HEK293 (cell line): Measurements from ENCODE around the gene CDH24.
A peak's percentile ranks its signal among the peaks of the same experiment; 100 is the strongest.

Experiments used
- CTCF ChIA-PET: fragments of 350-600 bp; formaldehyde crosslinking; extraction: SDS; loops from one replicate; lab custom pipeline; 2021; ENCODE audit warnings: antibody characterized with exemption; lab: Yijun Ruan, JAX
- POLR2A ChIA-PET: fragments of 300-600 bp; formaldehyde crosslinking; extraction: SDS; loops from one replicate; lab custom pipeline; 2020; ENCODE audit warnings: antibody characterized with exemption, inconsistent platforms; lab: Yijun Ruan, JAX
- H3K27ac ChIP-seq: fragments of 200-500 bp; sonication (Bioruptor generic); 2 replicates; pipeline ENCODE4 v1.5.1; 2014; ENCODE audit warnings: low read depth, low read length, control low read depth, inconsistent platforms; ENCODE audit errors: extremely low read depth
- H3K36me3 ChIP-seq, 2 experiments: fragments of 200-500 bp in 1 of 2; sonication (Bioruptor generic) in 1 of 2; 1 replicate in 1 of 2; 2 replicates in 1 of 2; pipeline ENCODE4 v1.5.1; 2014 to 2017; ENCODE audit warnings: inconsistent platforms in 2 of 2, low read length in 2 of 2; ENCODE audit not compliant: control insufficient read depth in 2 of 2, insufficient read depth in 1 of 2
- H3K4me1 ChIP-seq: fragments of 200-500 bp; sonication (Bioruptor generic); 2 replicates; pipeline ENCODE4 v1.5.1; 2014; ENCODE audit warnings: mild to moderate bottlenecking, low read length, inconsistent platforms; ENCODE audit not compliant: control insufficient read depth, insufficient read depth
- H3K4me3 ChIP-seq: 2 replicates; pipeline ENCODE4 v1.5.1; 2011; ENCODE audit warnings: low read depth, mild to moderate bottlenecking, control low read depth, low read length, moderate library complexity
- H3K9me3 ChIP-seq: fragments of 200-500 bp; sonication (Bioruptor generic); 2 replicates; pipeline ENCODE4 v1.5.1; 2014; ENCODE audit warnings: low read depth, low read length, inconsistent platforms; ENCODE audit not compliant: control insufficient read depth, insufficient read depth
- EGR2 ChIP-seq: fragments of 450-650 bp; formaldehyde crosslinking; IDR thresholded peaks from 2 replicates; pipeline ENCODE4 v1.5.1; 2016; ENCODE audit warnings: low read depth, missing biosample characterization, missing genetic modification characterization
- GLI2 ChIP-seq: fragments of 450-650 bp; formaldehyde crosslinking; IDR thresholded peaks from 2 replicates; pipeline ENCODE4; 2017; ENCODE audit warnings: missing biosample characterization, missing genetic modification characterization, low read depth, borderline replicate concordance
- GLIS2 ChIP-seq: fragments of 450-650 bp; formaldehyde crosslinking; IDR thresholded peaks from 2 replicates; pipeline ENCODE4 v1.5.1; 2016; ENCODE audit warnings: missing biosample characterization, missing genetic modification characterization
- PATZ1 ChIP-seq: fragments of 450-650 bp; formaldehyde crosslinking; IDR thresholded peaks from 2 replicates; pipeline ENCODE4 v1.5.1; 2016; ENCODE audit warnings: missing biosample characterization, missing genetic modification characterization
- SALL2 ChIP-seq: fragments of 450-650 bp; formaldehyde crosslinking; IDR thresholded peaks from 2 replicates; pipeline ENCODE4 v1.5.0; 2017; ENCODE audit warnings: missing biosample characterization, mild to moderate bottlenecking, missing genetic modification characterization, borderline replicate concordance
- SP7 ChIP-seq: fragments of 450-650 bp; formaldehyde crosslinking; IDR thresholded peaks from 2 replicates; pipeline ENCODE4 v1.5.1; 2016; ENCODE audit warnings: missing biosample characterization, missing genetic modification characterization
- ZBTB11 ChIP-seq: fragments of 450-650 bp; formaldehyde crosslinking; conservative IDR thresholded peaks from 2 replicates; pipeline ENCODE4 v1.5.1; 2016; ENCODE audit warnings: low read depth, missing biosample characterization, missing genetic modification characterization
- ZBTB17 ChIP-seq: fragments of 450-650 bp; formaldehyde crosslinking; IDR thresholded peaks from 2 replicates; pipeline ENCODE4 v1.5.1; 2016; ENCODE audit warnings: missing biosample characterization, missing genetic modification characterization
- ZBTB20 ChIP-seq: fragments of 450-650 bp; formaldehyde crosslinking; IDR thresholded peaks from 2 replicates; pipeline ENCODE4 v1.5.1; 2016; ENCODE audit warnings: missing biosample characterization, missing genetic modification characterization
- ZBTB7A ChIP-seq: fragments of 450-650 bp; formaldehyde crosslinking; IDR thresholded peaks from 2 replicates; pipeline ENCODE4 v1.5.1; 2016; ENCODE audit warnings: low read depth, missing biosample characterization, missing genetic modification characterization
- ZFP69B ChIP-seq: fragments of 450-650 bp; formaldehyde crosslinking; IDR thresholded peaks from 2 replicates; pipeline ENCODE4 v1.5.1; 2016; ENCODE audit warnings: missing biosample characterization, missing genetic modification characterization
- ZNF202 ChIP-seq: fragments of 450-650 bp; formaldehyde crosslinking; IDR thresholded peaks from 2 replicates; pipeline ENCODE4 v1.5.1; 2016; ENCODE audit warnings: missing biosample characterization, missing genetic modification characterization, borderline replicate concordance
- ZNF223 ChIP-seq: fragments of 450-650 bp; formaldehyde crosslinking; IDR thresholded peaks from 2 replicates; pipeline ENCODE4 v1.5.1; 2016; ENCODE audit warnings: missing biosample characterization, missing genetic modification characterization
- ZNF266 ChIP-seq: fragments of 450-650 bp; formaldehyde crosslinking; IDR thresholded peaks from 2 replicates; pipeline ENCODE4 v1.5.1; 2016; ENCODE audit warnings: missing biosample characterization, missing genetic modification characterization, low read depth
- ZNF391 ChIP-seq: fragments of 450-650 bp; formaldehyde crosslinking; IDR thresholded peaks from 2 replicates; pipeline ENCODE4 v1.5.1; 2016; ENCODE audit warnings: low read depth, missing biosample characterization, missing genetic modification characterization, borderline replicate concordance
- ZNF645 ChIP-seq: fragments of 450-650 bp; formaldehyde crosslinking; IDR thresholded peaks from 2 replicates; pipeline ENCODE4; 2016; ENCODE audit warnings: missing biosample characterization, missing genetic modification characterization
- ZNF707 ChIP-seq: fragments of 450-650 bp; formaldehyde crosslinking; IDR thresholded peaks from 2 replicates; pipeline ENCODE4 v1.5.1; 2016; ENCODE audit warnings: missing biosample characterization, missing genetic modification characterization
- ZNF768 ChIP-seq: fragments of 450-650 bp; formaldehyde crosslinking; IDR thresholded peaks from 2 replicates; pipeline ENCODE4 v1.5.1; 2018; ENCODE audit warnings: missing biosample characterization, mild to moderate bottlenecking, missing genetic modification characterization
- ZNF777 ChIP-seq: fragments of 450-650 bp; formaldehyde crosslinking; IDR thresholded peaks from 2 replicates; pipeline ENCODE4 v1.5.1; 2017; ENCODE audit warnings: missing biosample characterization, missing genetic modification characterization, borderline replicate concordance
- ZNF843 ChIP-seq: fragments of 450-650 bp; formaldehyde crosslinking; IDR thresholded peaks from 2 replicates; pipeline ENCODE4 v1.5.1; 2016; ENCODE audit warnings: missing biosample characterization, missing genetic modification characterization
- TF ChIP-seq, protein P1 (sequence below): fragments of 450-650 bp; formaldehyde crosslinking; IDR thresholded peaks from 2 replicates; pipeline ENCODE4 v1.5.1; 2017; ENCODE audit warnings: missing biosample characterization, missing genetic modification characterization
- TF ChIP-seq, protein P2 (sequence below): fragments of 450-650 bp; formaldehyde crosslinking; IDR thresholded peaks from 2 replicates; pipeline ENCODE4 v1.5.1; 2016; ENCODE audit warnings: missing biosample characterization, missing genetic modification characterization

Gene CDH24

GRCh38 chr14:23045419-23046357 is 11.6 kb downstream of the CDH24 start:
- CTCF ChIA-PET, result interaction anchor here (0.6 to 2.0 kb wide), 6 partner anchors 9 to 31 kb away, joined by 3 to 6 read pairs (median 4); partner anchors contain the start of gene CDH24
- Histone ChIP-seq H3K4me1 (no peaks in the 10 kb centered on the region), H3K36me3 (peaks cover 0 to 20% of the 10 kb centered on the region in 2 experiments; a peak in 1 of 3 replicates), H3K27ac (no peak overlapping the region), H3K9me3 (no peaks in the 10 kb centered on the region), H3K4me3 (no peak overlapping the region)
- TF ChIP-seq ZBTB20 (tag by site-specific recombination) (peak; percentile 83), GLIS2 (tag by site-specific recombination) (no peak), GLI2 (tag by site-specific recombination) (no peak), ZBTB17 (tag by site-specific recombination) (no peak)
- TF ChIP-seq, protein P1, sequence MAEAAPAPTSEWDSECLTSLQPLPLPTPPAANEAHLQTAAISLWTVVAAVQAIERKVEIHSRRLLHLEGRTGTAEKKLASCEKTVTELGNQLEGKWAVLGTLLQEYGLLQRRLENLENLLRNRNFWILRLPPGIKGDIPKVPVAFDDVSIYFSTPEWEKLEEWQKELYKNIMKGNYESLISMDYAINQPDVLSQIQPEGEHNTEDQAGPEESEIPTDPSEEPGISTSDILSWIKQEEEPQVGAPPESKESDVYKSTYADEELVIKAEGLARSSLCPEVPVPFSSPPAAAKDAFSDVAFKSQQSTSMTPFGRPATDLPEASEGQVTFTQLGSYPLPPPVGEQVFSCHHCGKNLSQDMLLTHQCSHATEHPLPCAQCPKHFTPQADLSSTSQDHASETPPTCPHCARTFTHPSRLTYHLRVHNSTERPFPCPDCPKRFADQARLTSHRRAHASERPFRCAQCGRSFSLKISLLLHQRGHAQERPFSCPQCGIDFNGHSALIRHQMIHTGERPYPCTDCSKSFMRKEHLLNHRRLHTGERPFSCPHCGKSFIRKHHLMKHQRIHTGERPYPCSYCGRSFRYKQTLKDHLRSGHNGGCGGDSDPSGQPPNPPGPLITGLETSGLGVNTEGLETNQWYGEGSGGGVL, result peak; percentile 50
- POLR2A ChIA-PET, result no interaction called here

GRCh38 chr14:23044840-23045239 is 12.5 kb downstream of the CDH24 start:
- CTCF ChIA-PET, result interaction anchor here (0.7 to 3.8 kb wide), 3 partner anchors 12 to 59 kb away, joined by 3 to 12 read pairs (median 6); partner anchors contain the start of gene CDH24
- POLR2A ChIA-PET, result no interaction called here

More at GRCh38 chr14:23044840-23045239, 12.5 kb downstream of the CDH24 start:
- no peak for TF ChIP-seq ZNF223 (tag by site-specific recombination)
- TF ChIP-seq, protein P2, sequence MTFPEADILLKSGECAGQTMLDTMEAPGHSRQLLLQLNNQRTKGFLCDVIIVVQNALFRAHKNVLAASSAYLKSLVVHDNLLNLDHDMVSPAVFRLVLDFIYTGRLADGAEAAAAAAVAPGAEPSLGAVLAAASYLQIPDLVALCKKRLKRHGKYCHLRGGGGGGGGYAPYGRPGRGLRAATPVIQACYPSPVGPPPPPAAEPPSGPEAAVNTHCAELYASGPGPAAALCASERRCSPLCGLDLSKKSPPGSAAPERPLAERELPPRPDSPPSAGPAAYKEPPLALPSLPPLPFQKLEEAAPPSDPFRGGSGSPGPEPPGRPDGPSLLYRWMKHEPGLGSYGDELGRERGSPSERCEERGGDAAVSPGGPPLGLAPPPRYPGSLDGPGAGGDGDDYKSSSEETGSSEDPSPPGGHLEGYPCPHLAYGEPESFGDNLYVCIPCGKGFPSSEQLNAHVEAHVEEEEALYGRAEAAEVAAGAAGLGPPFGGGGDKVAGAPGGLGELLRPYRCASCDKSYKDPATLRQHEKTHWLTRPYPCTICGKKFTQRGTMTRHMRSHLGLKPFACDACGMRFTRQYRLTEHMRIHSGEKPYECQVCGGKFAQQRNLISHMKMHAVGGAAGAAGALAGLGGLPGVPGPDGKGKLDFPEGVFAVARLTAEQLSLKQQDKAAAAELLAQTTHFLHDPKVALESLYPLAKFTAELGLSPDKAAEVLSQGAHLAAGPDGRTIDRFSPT (tag by site-specific recombination), result no peak
- no peak for TF ChIP-seq SP7 (tag by site-specific recombination)
- TF ChIP-seq ZNF843 (tag by site-specific recombination), result no peak
- TF ChIP-seq ZNF645 (tag by site-specific recombination), result no peak
- no peak for TF ChIP-seq ZNF391
- no peak for TF ChIP-seq ZNF777
- TF ChIP-seq ZFP69B, result no peak
- no peak for TF ChIP-seq PATZ1 (tag by site-specific recombination)
- TF ChIP-seq SALL2 (tag by site-specific recombination), result no peak
- no peak for TF ChIP-seq ZNF707 (tag by site-specific recombination)
- no peak for TF ChIP-seq ZBTB11
- TF ChIP-seq ZNF768 (tag by site-specific recombination), result no peak
- TF ChIP-seq ZBTB7A (tag by site-specific recombination), result no peak
- no peak for TF ChIP-seq ZNF266
- TF ChIP-seq ZNF202 (tag by site-specific recombination), result no peak
- no peak for TF ChIP-seq EGR2 (tag by site-specific recombination)
- H3K9me3 ChIP-seq, result no peaks in the 10 kb centered on the region
- H3K27ac ChIP-seq, result no peak overlapping the region
- H3K4me3 ChIP-seq, result no peak overlapping the region
- H3K36me3 ChIP-seq, result peaks cover 0 to 12% of the 10 kb centered on the region in 2 experiments; a peak in 1 of 3 replicates
- no peaks in the 10 kb centered on the region for H3K4me1 ChIP-seq
